Lung (tissue), 12 donors: Measurements from ENCODE around the gene P2RY6. TPM values are rescaled to one million over a fixed set of nuclear protein-coding genes. Genes with fewer than 3 reads are reported as not detected.

Experiments
- ATAC-seq: fragments of 200-7000 bp; cut with Tn5 transposase; one replicate; pipeline ENCODE4 v1.9.1; 2020; ENCODE audit warnings: moderate number of reproducible peaks; ENCODE audit not compliant: insufficient read depth, low FRiP score
- DNase-seq, 3 donors: peaks; one replicate each; pipeline ENCODE4 v3.0.0-alpha.2; 2013 to 2017
- H3K27ac ChIP-seq, 2 donors: one replicate each; pipeline ENCODE4 v1.5.1; 2013; ENCODE audit warnings: mild to moderate bottlenecking in 2 of 2, moderate library complexity in 2 of 2, control low read depth in 1 of 2, inconsistent platforms in 1 of 2, low read depth in 1 of 2, low read length in 1 of 2
- H3K27me3 ChIP-seq, 3 donors: one replicate each; pipeline ENCODE4 v1.5.1; 2013; ENCODE audit warnings: low read length in 2 of 3; ENCODE audit not compliant: control insufficient read depth in 3 of 3, insufficient read depth in 3 of 3
- H3K36me3 ChIP-seq, 4 donors: one replicate each; pipeline ENCODE4 v1.5.1; 2013; ENCODE audit warnings: low read length in 4 of 4, mild to moderate bottlenecking in 1 of 4, moderate library complexity in 1 of 4; ENCODE audit not compliant: control insufficient read depth in 4 of 4, insufficient read depth in 4 of 4
- H3K4me1 ChIP-seq, 5 donors: one replicate each; pipeline ENCODE4 v1.5.1; 2013; ENCODE audit warnings: low read length in 5 of 5, mild to moderate bottlenecking in 2 of 5, moderate library complexity in 1 of 5; ENCODE audit not compliant: control insufficient read depth in 5 of 5, insufficient read depth in 5 of 5
- H3K4me3 ChIP-seq: one replicate; pipeline ENCODE4 v1.5.1; 2013; ENCODE audit warnings: mild to moderate bottlenecking, control low read depth, moderate library complexity
- H3K9ac ChIP-seq, 2 donors: one replicate each; pipeline ENCODE4 v1.5.1; 2013; ENCODE audit warnings: low read length in 2 of 2, control low read depth in 1 of 2; ENCODE audit not compliant: insufficient read depth in 1 of 2
- H3K9me3 ChIP-seq, 4 donors: one replicate each; pipeline ENCODE4 v1.5.1; 2013; ENCODE audit warnings: low read length in 3 of 4, mild to moderate bottlenecking in 1 of 4, moderate library complexity in 1 of 4; ENCODE audit not compliant: control insufficient read depth in 4 of 4, insufficient read depth in 3 of 4
- WGBS, 2 donors: extraction: QIAGEN DNeasy Blood & Tissue Kit; methylation state at CpG; one replicate each; pipeline ENCODE4 v1.1.7; 2013; 5-methylcytosine and 5-hydroxymethylcytosine counted together
- polyA plus RNA-seq, 2 donors: library from polyadenylated mRNA; stranded (reverse); fragments of 200-250 nt; gene quantifications; one replicate each; pipeline ENCODE4 v1.2.1, GENCODE V29; 2013
- total RNA-seq, 2 donors: library from RNA; depleted of rRNA in 1 of 2; stranded (reverse); fragments of >200 nt in 1 of 2; gene quantifications; one replicate each; pipeline ENCODE4 v1.2.1, GENCODE V29; 2014 to 2021
- TF ChIP-seq, protein P1 (sequence below): IDR thresholded peaks from 2 replicates; pipeline ENCODE4 v1.5.1; 2012; ENCODE audit warnings: mild to moderate bottlenecking; ENCODE audit errors: control extremely low read depth, extremely low read depth
- donor health status: control.
- donor health status: control.
- donor health status: Bipolar disorder and iron deficiency.
- donor health status: healthy.
- donor health status: DM: yes; HTN: yes; CAD: no.

The P2RY6 gene
- total and polyA plus RNA-seq, 4 donors = 3.0 to 13.0 (median 3.6) TPM

DNA sequence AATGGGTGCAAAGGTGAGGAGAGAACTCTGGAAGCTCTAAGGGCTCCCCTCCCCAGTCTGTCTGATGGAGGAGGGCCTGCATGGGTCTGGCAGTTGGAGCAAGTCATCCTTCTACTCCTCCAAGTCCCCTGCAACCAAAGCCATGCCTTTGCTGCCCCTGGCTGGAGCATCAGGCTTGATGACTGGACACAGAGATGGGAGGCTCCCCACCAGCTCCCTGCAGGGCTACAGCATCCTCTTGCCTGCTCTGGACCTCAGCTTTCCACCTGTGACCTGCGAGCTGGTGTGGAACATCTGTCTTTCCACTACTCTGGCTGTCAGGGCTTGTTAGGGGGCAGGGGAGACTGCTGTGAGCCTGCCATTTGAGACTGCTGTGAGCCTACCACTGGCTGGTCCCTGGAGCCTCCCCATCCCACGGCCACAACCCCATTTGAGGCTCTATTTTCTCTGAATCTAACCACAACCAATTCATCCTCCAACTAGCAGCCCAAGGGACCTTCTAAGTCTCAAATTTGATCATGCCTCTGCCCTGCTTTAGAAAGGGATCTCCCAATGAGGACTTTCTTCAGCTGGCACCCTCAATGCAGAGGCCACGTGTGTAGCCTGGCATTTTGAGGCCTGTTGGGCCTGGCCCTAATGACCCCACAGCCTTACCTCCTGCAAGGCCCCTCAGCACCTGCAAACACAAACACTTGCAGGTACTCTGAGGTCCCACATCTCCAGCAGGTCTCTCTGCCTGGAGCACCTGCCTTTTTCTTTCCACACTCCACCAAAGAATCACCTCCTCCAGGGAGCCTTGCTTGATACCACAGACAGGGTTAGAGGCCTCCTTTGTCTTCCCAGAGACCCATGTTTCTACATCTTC, 9.9 kb downstream of the P2RY6 start:
- Histone ChIP-seq H3K9me3 (no peaks in the 10 kb centered on the region), H3K9ac (no peak overlapping the region), H3K4me3 (no peak overlapping the region), H3K27ac (no peak overlapping the region), H3K4me1 (peaks cover 0 to 2% (median 0%) of the 10 kb centered on the region in 5 donors), H3K27me3 (no peaks in the 10 kb centered on the region), H3K36me3 (no peaks in the 10 kb centered on the region)
- DNase-seq (peak in 1 of 3 donors; percentile 4), ATAC-seq (no peak)
- 90 to 97% methylated on average over 3 of the region's 3 CpGs for WGBS, 2 donors
- TF ChIP-seq, protein P1, sequence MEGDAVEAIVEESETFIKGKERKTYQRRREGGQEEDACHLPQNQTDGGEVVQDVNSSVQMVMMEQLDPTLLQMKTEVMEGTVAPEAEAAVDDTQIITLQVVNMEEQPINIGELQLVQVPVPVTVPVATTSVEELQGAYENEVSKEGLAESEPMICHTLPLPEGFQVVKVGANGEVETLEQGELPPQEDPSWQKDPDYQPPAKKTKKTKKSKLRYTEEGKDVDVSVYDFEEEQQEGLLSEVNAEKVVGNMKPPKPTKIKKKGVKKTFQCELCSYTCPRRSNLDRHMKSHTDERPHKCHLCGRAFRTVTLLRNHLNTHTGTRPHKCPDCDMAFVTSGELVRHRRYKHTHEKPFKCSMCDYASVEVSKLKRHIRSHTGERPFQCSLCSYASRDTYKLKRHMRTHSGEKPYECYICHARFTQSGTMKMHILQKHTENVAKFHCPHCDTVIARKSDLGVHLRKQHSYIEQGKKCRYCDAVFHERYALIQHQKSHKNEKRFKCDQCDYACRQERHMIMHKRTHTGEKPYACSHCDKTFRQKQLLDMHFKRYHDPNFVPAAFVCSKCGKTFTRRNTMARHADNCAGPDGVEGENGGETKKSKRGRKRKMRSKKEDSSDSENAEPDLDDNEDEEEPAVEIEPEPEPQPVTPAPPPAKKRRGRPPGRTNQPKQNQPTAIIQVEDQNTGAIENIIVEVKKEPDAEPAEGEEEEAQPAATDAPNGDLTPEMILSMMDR = no peak

DNA sequence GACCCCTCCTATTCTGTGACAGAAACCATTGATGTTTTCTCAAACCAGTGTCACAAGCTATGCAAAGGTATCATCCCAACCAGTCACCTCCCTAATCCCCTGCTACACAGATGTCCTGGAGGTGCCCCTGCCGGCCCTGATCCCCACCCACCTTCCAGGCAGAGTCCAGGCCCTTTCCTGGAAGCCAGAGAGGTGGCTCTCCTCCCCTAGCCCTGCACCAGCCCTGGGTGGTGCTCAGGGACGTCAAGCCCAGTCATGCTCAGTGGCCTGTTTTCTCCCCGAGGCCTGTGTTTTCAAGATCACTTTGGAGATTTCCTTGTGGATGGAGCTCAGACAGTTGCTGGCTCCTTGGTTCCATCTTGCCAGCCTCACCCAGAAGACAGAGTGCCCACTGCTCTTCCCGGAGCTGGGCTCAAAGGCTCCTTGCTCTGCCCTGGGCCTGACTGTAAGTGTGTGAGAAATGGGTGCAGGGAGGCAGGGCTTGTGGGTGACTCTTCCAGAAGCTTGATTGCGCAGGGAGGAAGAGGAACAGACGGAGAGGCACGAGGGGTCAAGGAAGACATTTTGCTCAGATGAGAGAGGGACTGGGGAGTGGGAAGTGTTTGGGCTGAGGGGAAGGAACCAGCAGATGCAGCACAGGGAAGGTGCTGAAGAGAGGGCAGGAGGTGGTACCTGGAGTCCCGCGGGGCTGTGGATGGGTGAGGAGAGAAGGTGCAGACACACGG, 11.3 kb downstream of the P2RY6 start:
- H3K4me1 ChIP-seq = peaks cover 0 to 4% (median 0%) of the 10 kb centered on the region in 5 donors

DNA sequence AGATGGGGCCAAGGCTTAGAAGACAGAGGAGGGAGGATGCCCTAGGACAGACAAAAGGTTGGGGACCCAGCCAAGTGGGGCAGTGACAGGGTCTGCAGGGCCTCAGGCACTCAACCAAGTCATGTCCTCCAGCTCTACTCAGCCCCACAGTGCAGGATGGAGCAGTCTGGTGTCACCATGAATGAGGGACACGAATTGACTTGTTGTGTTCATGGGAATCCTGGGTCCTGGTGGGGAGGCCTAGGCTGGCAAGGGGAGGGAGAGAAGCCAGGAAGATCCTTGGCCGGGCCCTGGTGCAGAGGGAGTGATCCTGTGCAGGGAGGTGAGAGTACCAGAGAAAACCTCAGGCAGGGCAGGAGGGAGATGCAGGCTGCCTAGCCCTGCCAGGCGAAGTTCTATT, 12.0 kb downstream of the P2RY6 start:
- Histone ChIP-seq H3K27ac (no peak overlapping the region), H3K9ac (no peak overlapping the region), H3K9me3 (no peaks in the 10 kb centered on the region), H3K27me3 (no peaks in the 10 kb centered on the region), H3K4me3 (no peak overlapping the region), H3K4me1 (peaks cover 0 to 9% (median 0%) of the 10 kb centered on the region in 5 donors), H3K36me3 (no peaks in the 10 kb centered on the region)
- DNase-seq (peak in 1 of 3 donors; percentile 6), ATAC-seq (no peak)
- TF ChIP-seq, protein P1 = no peak
- WGBS, 2 donors = 84 to 92% methylated on average over 3 of the region's 3 CpGs

More for the DNA sequence above, 11.3 kb downstream of the P2RY6 start:
- H3K27me3 ChIP-seq = no peaks in the 10 kb centered on the region
- H3K27ac ChIP-seq = no peak overlapping the region
- no peaks in the 10 kb centered on the region for H3K9me3 ChIP-seq
- ATAC-seq (no peak), DNase-seq (peak in 1 of 3 donors; percentile 9)
- H3K4me3 ChIP-seq = no peak overlapping the region
- 74 to 80% methylated on average over 10 of the region's 10 CpGs for WGBS, 2 donors
- TF ChIP-seq, protein P1 = no peak
- no peak overlapping the region for H3K9ac ChIP-seq
- H3K36me3 ChIP-seq = no peaks in the 10 kb centered on the region
